ENCODE measurements around the gene SYT14.

Gene SYT14

GRCh38 chr1:209999005-209999404 is 61.0 kb downstream of the SYT14 start:
- no peak for DNase-seq (ENCODE audit: extremely low spot score)
- POLR2A ChIA-PET, result no interaction called here
- TF ChIP-seq CTBP1 (IDR thresholded peaks at IDR 0.05; ENCODE audit: borderline replicate concordance) (no peak), SP1 (IDR thresholded peaks at IDR 0.05) (no peak), L3MBTL2 (conservative IDR thresholded peaks at IDR 0.05) (no peak), HDGF (IDR thresholded peaks at IDR 0.05; ENCODE audit: borderline replicate concordance) (no peak), ZNF384 (IDR thresholded peaks at IDR 0.05) (no peak), ARNT (IDR thresholded peaks at IDR 0.05) (no peak), NFRKB (IDR thresholded peaks at IDR 0.05) (no peak)

GRCh38 chr1:210001751-210002150 is 63.7 kb downstream of the SYT14 start:
- DNase-seq (ENCODE audit: extremely low spot score), result no peak
- TF ChIP-seq PKNOX1 (IDR thresholded peaks at IDR 0.05), result no peak
- no peak for TF ChIP-seq LEF1 (IDR thresholded peaks at IDR 0.05; ENCODE audit: borderline replicate concordance)
- TF ChIP-seq L3MBTL2 (conservative IDR thresholded peaks at IDR 0.05), result no peak
- TF ChIP-seq FOXM1 (IDR thresholded peaks at IDR 0.05; ENCODE audit: borderline replicate concordance), result no peak
- no peak for TF ChIP-seq TARDBP (IDR thresholded peaks at IDR 0.05)
- TF ChIP-seq ELF4 (IDR thresholded peaks at IDR 0.05), result no peak
- TF ChIP-seq FOXA1 (IDR thresholded peaks at IDR 0.05), result no peak
- no peak for TF ChIP-seq CTBP1 (IDR thresholded peaks at IDR 0.05; ENCODE audit: borderline replicate concordance)
- no peak for TF ChIP-seq FOXK2 (IDR thresholded peaks at IDR 0.05)
- POLR2A ChIA-PET, result no interaction called here
- CTCF ChIA-PET, result no interaction called here

More at GRCh38 chr1:209999005-209999404, 61.0 kb downstream of the SYT14 start:
- CTCF ChIA-PET, result no interaction called here

GRCh38 chr1:210003501-210003900 is 65.5 kb downstream of the SYT14 start:
- ChIA-PET CTCF (no interaction called here), POLR2A (no interaction called here)
- TF ChIP-seq ARNT (IDR thresholded peaks at IDR 0.05), result no peak
- no peak for TF ChIP-seq TARDBP (IDR thresholded peaks at IDR 0.05)
- TF ChIP-seq ZNF384 (IDR thresholded peaks at IDR 0.05), result no peak
- no peak for TF ChIP-seq SUZ12 (IDR thresholded peaks at IDR 0.05)
- no peak for TF ChIP-seq NFRKB (IDR thresholded peaks at IDR 0.05)
- no peak for TF ChIP-seq CTBP1 (IDR thresholded peaks at IDR 0.05; ENCODE audit: borderline replicate concordance)
- TF ChIP-seq PKNOX1 (IDR thresholded peaks at IDR 0.05), result no peak
- no peak for TF ChIP-seq BHLHE40 (IDR thresholded peaks at IDR 0.05; ENCODE audit: borderline replicate concordance)
- no peak for TF ChIP-seq HDGF (IDR thresholded peaks at IDR 0.05; ENCODE audit: borderline replicate concordance)
- TF ChIP-seq FOXM1 (IDR thresholded peaks at IDR 0.05; ENCODE audit: borderline replicate concordance), result no peak
- TF ChIP-seq ELF4 (IDR thresholded peaks at IDR 0.05), result no peak
- TF ChIP-seq LEF1 (IDR thresholded peaks at IDR 0.05; ENCODE audit: borderline replicate concordance), result no peak
- TF ChIP-seq FOXK2 (IDR thresholded peaks at IDR 0.05), result no peak
- no peak for TF ChIP-seq SP1 (IDR thresholded peaks at IDR 0.05)
- no peak for TF ChIP-seq FOXA1 (IDR thresholded peaks at IDR 0.05)
- no peak for TF ChIP-seq L3MBTL2 (conservative IDR thresholded peaks at IDR 0.05)
- DNase-seq (ENCODE audit: extremely low spot score), result no peak

GRCh38 chr1:210010161-210010560 is 72.1 kb downstream of the SYT14 start:
- POLR2A ChIA-PET, result no interaction called here
- TF ChIP-seq ELF4 (IDR thresholded peaks at IDR 0.05) (no peak), ARNT (IDR thresholded peaks at IDR 0.05) (no peak), ZNF384 (IDR thresholded peaks at IDR 0.05) (no peak), BHLHE40 (IDR thresholded peaks at IDR 0.05; ENCODE audit: borderline replicate concordance) (no peak), NFRKB (IDR thresholded peaks at IDR 0.05) (no peak), HDGF (IDR thresholded peaks at IDR 0.05; ENCODE audit: borderline replicate concordance) (no peak)
- CTCF ChIA-PET, result no interaction called here
- no peak for DNase-seq (ENCODE audit: extremely low spot score)

GRCh38 chr1:210021145-210021860 is 83.3 kb downstream of the SYT14 start:
- DNase-seq (ENCODE audit: extremely low spot score), result no peak
- ChIA-PET CTCF (no interaction called here), POLR2A (no interaction called here)
- TF ChIP-seq NFRKB (IDR thresholded peaks at IDR 0.05), result no peak

GRCh38 chr1:210022044-210022443 is 84.0 kb downstream of the SYT14 start:
- ChIA-PET POLR2A (no interaction called here), CTCF (no interaction called here)
- TF ChIP-seq ARNT (IDR thresholded peaks at IDR 0.05) (no peak), HDGF (IDR thresholded peaks at IDR 0.05; ENCODE audit: borderline replicate concordance) (no peak), FOXA1 (IDR thresholded peaks at IDR 0.05) (no peak), FOXK2 (IDR thresholded peaks at IDR 0.05) (no peak), PKNOX1 (IDR thresholded peaks at IDR 0.05) (no peak), L3MBTL2 (conservative IDR thresholded peaks at IDR 0.05) (no peak), TARDBP (IDR thresholded peaks at IDR 0.05) (no peak), FOXM1 (IDR thresholded peaks at IDR 0.05; ENCODE audit: borderline replicate concordance) (no peak)
- no peak for DNase-seq (ENCODE audit: extremely low spot score)

- TF ChIP-seq FOXA1 (IDR thresholded peaks at IDR 0.05) (no peak), LEF1 (IDR thresholded peaks at IDR 0.05; ENCODE audit: borderline replicate concordance) (no peak), L3MBTL2 (conservative IDR thresholded peaks at IDR 0.05) (no peak), ELF4 (IDR thresholded peaks at IDR 0.05) (no peak), TARDBP (IDR thresholded peaks at IDR 0.05) (no peak), NFRKB (IDR thresholded peaks at IDR 0.05) (no peak), SUZ12 (IDR thresholded peaks at IDR 0.05) (no peak), ZNF384 (IDR thresholded peaks at IDR 0.05) (no peak), CTBP1 (IDR thresholded peaks at IDR 0.05; ENCODE audit: borderline replicate concordance) (no peak), HDGF (IDR thresholded peaks at IDR 0.05; ENCODE audit: borderline replicate concordance) (no peak), ARNT (IDR thresholded peaks at IDR 0.05) (no peak), FOXM1 (IDR thresholded peaks at IDR 0.05; ENCODE audit: borderline replicate concordance) (no peak), FOXK2 (IDR thresholded peaks at IDR 0.05) (no peak), BHLHE40 (IDR thresholded peaks at IDR 0.05; ENCODE audit: borderline replicate concordance) (no peak), PKNOX1 (IDR thresholded peaks at IDR 0.05) (no peak), SP1 (IDR thresholded peaks at IDR 0.05) (no peak)
- POLR2A ChIA-PET, result no interaction called here
- CTCF ChIA-PET, result no interaction called here
- no peak for DNase-seq (ENCODE audit: extremely low spot score)
Measured at GRCh38 chr1:210024282-210024681, 86.3 kb downstream of the SYT14 start.

All from HEK293T (cell line).